A549 (cell line): ENCODE measurements around the gene PRPF31. TPM values are rescaled to one million over a fixed set of nuclear protein-coding genes. Genes with fewer than 3 reads are reported as not detected.

Experiments used
- ATAC-seq, 2 experiments: fragments of 200-7000 bp in 1 of 2; fragments of >200 bp in 1 of 2; cut with Nextera tagmentation in 1 of 2; cut with Tn5 transposase in 1 of 2; 3 replicates each; pipeline versions ENCODE4 v1.8.0 to v1.9.1; 2018 to 2020; ENCODE audit warnings: mild to moderate bottlenecking in 1 of 2, moderate library complexity in 1 of 2
- CTCF ChIA-PET: fragments of 300-600 bp; sonication (Branson Sonifier 250); formaldehyde crosslinking; extraction: SDS; loops from one replicate; lab custom pipeline; 2021; ENCODE audit warnings: antibody characterized with exemption, inconsistent platforms; lab: Yijun Ruan, JAX
- POLR2A ChIA-PET: fragments of 350-600 bp; formaldehyde crosslinking; extraction: SDS; loops from one replicate; lab custom pipeline; 2021; ENCODE audit warnings: antibody characterized with exemption, inconsistent platforms; lab: Yijun Ruan, JAX
- DNase-seq, 2 experiments: peaks; one replicate each; pipeline versions ENCODE4 v3.0.0 to v3.0.0-alpha.2; 2011 to 2016; ENCODE audit warnings: low read depth in 1 of 2, low spot score in 1 of 2
- FAIRE-seq: peaks from 2 replicates; lab custom pipeline; 2011; peaks lifted over from hg19 to GRCh38; lab: Jason Lieb, UNC
- H3K27ac ChIP-seq, 2 experiments: fragments of >200 bp; sonication (Bioruptor Twin); formaldehyde crosslinking; 3 replicates each; pipeline ENCODE4 v1.5.1; 2016 to 2017
- H3K4me1 ChIP-seq: fragments of >200 bp; sonication (Bioruptor Twin); formaldehyde crosslinking; 3 replicates; pipeline ENCODE4 v1.6.1; 2016
- H3K4me2 ChIP-seq: fragments of >200 bp; sonication (Bioruptor Twin); formaldehyde crosslinking; 3 replicates; pipeline ENCODE4 v1.6.1; 2016
- H3K4me3 ChIP-seq: fragments of >200 bp; sonication (Bioruptor Twin); formaldehyde crosslinking; 3 replicates; pipeline ENCODE4 v1.5.1; 2016
- H3K9me3 ChIP-seq: fragments of >200 bp; sonication (Bioruptor Twin); formaldehyde crosslinking; 3 replicates; pipeline ENCODE4 v1.6.1; 2016
- BHLHE40 ChIP-seq: IDR thresholded peaks from 2 replicates; pipeline ENCODE4 v1.6.1; 2012; ENCODE audit warnings: low read depth, low read length, inconsistent platforms
- CEBPB ChIP-seq, 2 experiments: fragments of >200 bp in 1 of 2; sonication (Bioruptor Twin) in 1 of 2; formaldehyde crosslinking in 1 of 2; IDR thresholded peaks; 2 replicates each; pipeline ENCODE4 v1.6.1; 2012 to 2016
- CHD2 ChIP-seq: fragments of 150-350 bp; IDR thresholded peaks from 2 replicates; pipeline ENCODE4 v1.6.1; 2014; ENCODE audit warnings: low read length; ENCODE audit not compliant: partially characterized antibody
- EP300 ChIP-seq, 2 experiments: fragments of >200 bp; sonication (Bioruptor Twin); formaldehyde crosslinking; IDR thresholded peaks; 2 replicates in 1 of 2; 3 replicates in 1 of 2; pipeline ENCODE4 v1.6.1; 2016 to 2017
- HDAC2 ChIP-seq: fragments of 200-600 bp; sonication (generic); IDR thresholded peaks from 2 replicates; pipeline ENCODE4 v1.6.1; 2016
- HEYL ChIP-seq: fragments of 250-450 bp; sonication (Bioruptor Pico); IDR thresholded peaks from 2 replicates; pipeline ENCODE4 v1.8.0; 2021; ENCODE audit warnings: mild to moderate bottlenecking, moderate library complexity
- HOXB13 ChIP-seq: fragments of 250-450 bp; sonication (Bioruptor Pico); IDR thresholded peaks from 2 replicates; pipeline ENCODE4 v1.5.0; 2020; ENCODE audit warnings: low read depth, mild to moderate bottlenecking, moderate library complexity
- HOXB5 ChIP-seq: fragments of 250-450 bp; sonication (Bioruptor Pico); IDR thresholded peaks from 2 replicates; pipeline ENCODE4 v1.5.0; 2020; ENCODE audit warnings: mild to moderate bottlenecking, moderate library complexity
- KDM1A ChIP-seq: fragments of 200-600 bp; sonication (generic); IDR thresholded peaks from 2 replicates; pipeline ENCODE4 v1.6.1; 2016; ENCODE audit warnings: low read depth, mild to moderate bottlenecking
- KDM5A ChIP-seq: fragments of 200-600 bp; sonication (generic); IDR thresholded peaks from 2 replicates; pipeline ENCODE4 v1.6.1; 2016; ENCODE audit warnings: antibody characterized with exemption, mild to moderate bottlenecking
- MAFK ChIP-seq: fragments of 450-650 bp; IDR thresholded peaks from 2 replicates; pipeline ENCODE4 v1.6.1; 2014; ENCODE audit not compliant: partially characterized antibody
- MAZ ChIP-seq: fragments of 150-350 bp; IDR thresholded peaks from 2 replicates; pipeline ENCODE4 v1.6.1; 2014; ENCODE audit warnings: antibody characterized with exemption, low read depth, low read length, borderline replicate concordance
- MYC ChIP-seq: IDR thresholded peaks from 2 replicates; pipeline ENCODE4 v1.6.1; 2012; ENCODE audit warnings: mild to moderate bottlenecking, inconsistent platforms, low read length, improper control_type of control experiment, borderline replicate concordance
- NFE2L2 ChIP-seq: fragments of 150-350 bp; conservative IDR thresholded peaks from 2 replicates; pipeline ENCODE4 v1.6.1; 2014; ENCODE audit warnings: low read length
- PHF8 ChIP-seq: fragments of 200-600 bp; sonication (generic); IDR thresholded peaks from 2 replicates; pipeline ENCODE4 v1.6.1; 2016; ENCODE audit warnings: low read depth, mild to moderate bottlenecking, antibody characterized with exemption, moderate library complexity, borderline replicate concordance
- SMC3 ChIP-seq: fragments of >200 bp; sonication (Bioruptor Twin); formaldehyde crosslinking; IDR thresholded peaks from 3 replicates; pipeline ENCODE4 v1.6.1; 2018; ENCODE audit warnings: inconsistent platforms
- TP53 ChIP-seq: fragments of 250-450 bp; sonication (Bioruptor Pico); IDR thresholded peaks from 2 replicates; pipeline ENCODE4 v1.5.0; 2021; ENCODE audit warnings: mild to moderate bottlenecking, moderate library complexity
- ZC3H11A ChIP-seq: fragments of 450-650 bp; IDR thresholded peaks from 2 replicates; pipeline ENCODE4 v1.6.1; 2014; ENCODE audit warnings: antibody characterized with exemption, mild to moderate bottlenecking
- WGBS: methylation state at CpG from one replicate; pipeline ENCODE4 v1.1.6; 2017; ENCODE audit errors: missing lambda C conversion rate; 5-methylcytosine and 5-hydroxymethylcytosine counted together
- polyA plus RNA-seq, 4 experiments: library from polyadenylated mRNA; depleted of rRNA in 3 of 4; stranded (reverse); fragments of >200 nt; fragmentation: RNase III in 1 of 4; extraction: RNeasy Plus Mini Kit Qiagen cat#74134 plus additional on column Dnase treatment in 1 of 4; gene quantifications; 2 replicates in 3 of 4; 3 replicates in 1 of 4; pipeline ENCODE4 v1.2.3, GENCODE V29; 2011 to 2017
- TF ChIP-seq, protein P1 (sequence below): fragments of 250-450 bp; sonication (Bioruptor Pico); IDR thresholded peaks from 2 replicates; pipeline ENCODE4 v1.5.0; 2020; ENCODE audit warnings: low read depth, mild to moderate bottlenecking, moderate library complexity
- TF ChIP-seq, protein P2 (sequence below): IDR thresholded peaks from 2 replicates; pipeline ENCODE4 v1.6.1; 2012
- TF ChIP-seq, protein P3 (sequence below): fragments of >200 bp; sonication (Bioruptor Twin); formaldehyde crosslinking; IDR thresholded peaks from 2 replicates; pipeline ENCODE4 v1.6.1; 2016
- TF ChIP-seq, protein P4 (sequence below): IDR thresholded peaks from 2 replicates; pipeline ENCODE4 v1.6.1; 2012; ENCODE audit warnings: low read depth, borderline replicate concordance

Gene PRPF31
- polyA plus RNA-seq, 2 of the 4 experiments (the other 2 are of a cell fraction), result 69.8 to 169 TPM

DNA sequence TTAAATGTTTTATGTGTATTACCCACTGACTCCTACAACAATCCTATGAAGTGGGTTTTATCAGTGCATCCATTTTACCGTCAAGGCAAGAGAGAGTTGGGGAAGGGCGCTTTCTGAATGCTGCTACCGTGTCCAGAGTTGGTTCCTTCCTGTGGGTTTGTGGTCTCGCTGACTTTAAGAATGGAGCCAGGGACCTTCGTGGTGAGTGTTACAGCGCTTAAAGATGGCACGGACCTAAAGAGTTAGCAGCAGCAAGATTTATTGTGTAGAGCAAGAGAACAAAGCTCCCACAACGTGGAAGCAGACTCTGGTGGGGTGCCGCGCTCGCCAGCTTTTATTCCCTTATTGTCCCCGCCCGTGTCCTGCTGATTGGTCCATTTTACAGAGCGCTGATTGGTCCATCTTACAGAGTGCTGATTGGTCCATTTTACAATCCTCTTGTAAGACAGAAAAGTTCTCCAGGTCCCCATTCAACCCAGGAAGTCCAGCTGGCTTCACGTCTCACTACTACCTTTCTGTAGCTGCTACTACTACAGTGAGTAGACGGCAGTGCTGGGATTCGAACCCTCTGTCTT, 21.0 kb upstream of the PRPF31 start:
- 85% methylated on average over 17 of the region's 17 CpGs for WGBS
- H3K4me3 ChIP-seq, result no peak overlapping the region
- CTCF ChIA-PET, result interaction anchor here (0.9 to 4.3 kb wide), 8 partner anchors 11 to 302 kb away, joined by 3 to 25 read pairs (median 6); no protein-coding TSS in a partner anchor
- no peak overlapping the region for H3K4me2 ChIP-seq
- peaks cover 11% of the 10 kb centered on the region; the same call in 1 of the 3 replicates for H3K4me1 ChIP-seq
- TF ChIP-seq HOXB5 (CRISPR knock-in tag) (no peak), HDAC2 (no peak), TP53 (CRISPR knock-in tag) (no peak), CHD2 (no peak), KDM5A (no peak), MAFK (no peak), NFE2L2 (no peak), MYC (no peak), PHF8 (no peak), EP300 (IDR thresholded peaks at IDR 0.05) (no peak)
- TF ChIP-seq, protein P1, sequence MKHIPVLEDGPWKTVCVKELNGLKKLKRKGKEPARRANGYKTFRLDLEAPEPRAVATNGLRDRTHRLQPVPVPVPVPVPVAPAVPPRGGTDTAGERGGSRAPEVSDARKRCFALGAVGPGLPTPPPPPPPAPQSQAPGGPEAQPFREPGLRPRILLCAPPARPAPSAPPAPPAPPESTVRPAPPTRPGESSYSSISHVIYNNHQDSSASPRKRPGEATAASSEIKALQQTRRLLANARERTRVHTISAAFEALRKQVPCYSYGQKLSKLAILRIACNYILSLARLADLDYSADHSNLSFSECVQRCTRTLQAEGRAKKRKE (CRISPR knock-in tag), result no peak
- TF ChIP-seq, protein P2, sequence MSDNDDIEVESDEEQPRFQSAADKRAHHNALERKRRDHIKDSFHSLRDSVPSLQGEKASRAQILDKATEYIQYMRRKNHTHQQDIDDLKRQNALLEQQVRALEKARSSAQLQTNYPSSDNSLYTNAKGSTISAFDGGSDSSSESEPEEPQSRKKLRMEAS, result no peak
- TF ChIP-seq, all 56 proteins: peak for 0
- FAIRE-seq, result peak; percentile 56
- peaks cover 12% of the 10 kb centered on the region; the same call in 2 of the 3 replicates for H3K9me3 ChIP-seq
- DNase-seq, result no peak
- no peak for ATAC-seq
- POLR2A ChIA-PET, result no interaction called here
- no peak overlapping the region for H3K27ac ChIP-seq

DNA sequence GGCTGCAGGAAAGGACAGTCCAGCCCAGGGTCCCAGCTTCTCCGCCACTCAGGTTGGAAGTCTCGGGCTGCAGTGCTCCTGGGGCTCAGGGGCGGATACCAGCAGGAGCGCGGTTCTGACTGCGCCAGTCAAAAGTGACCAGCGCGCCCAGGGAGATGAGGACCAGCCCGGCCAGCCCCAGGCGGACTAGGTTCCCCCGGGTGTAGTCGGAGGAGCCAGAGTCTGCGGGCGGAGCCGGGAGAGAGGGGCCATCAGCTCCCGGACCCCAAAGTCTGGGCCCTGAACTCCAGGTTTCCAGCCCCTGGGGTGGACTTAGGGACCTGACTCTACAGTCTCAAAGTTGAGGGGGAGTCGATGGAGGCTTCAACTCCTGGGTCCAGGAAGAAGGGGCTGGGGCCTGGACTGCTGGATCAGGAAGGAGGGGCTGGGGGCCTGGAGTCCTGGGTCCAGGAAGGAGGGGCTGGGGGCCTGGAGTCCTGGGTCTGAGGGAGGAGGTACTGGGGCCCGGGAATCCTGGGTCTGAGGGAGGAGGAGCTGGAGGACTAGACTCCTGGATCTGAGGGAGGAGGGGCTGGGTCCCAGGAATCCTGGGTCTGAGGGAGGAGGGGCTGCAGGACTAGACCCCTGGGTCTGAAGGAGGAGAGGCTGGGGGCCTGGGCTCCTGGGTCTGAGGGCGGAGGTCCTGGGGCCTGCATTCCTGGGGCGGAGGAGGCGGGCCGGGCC, 20.3 kb upstream of the PRPF31 start:
- Histone ChIP-seq H3K4me2 (peak overlapping the region; percentile 83), H3K27ac (peak overlapping the region; percentile 40 to 78; a peak in 5 of 6 replicates), H3K4me3 (peak overlapping the region; percentile 33), H3K9me3 (peaks cover 12% of the 10 kb centered on the region; the same call in 2 of the 3 replicates), H3K4me1 (peaks cover 11% of the 10 kb centered on the region; the same call in 1 of the 3 replicates)
- ATAC-seq, result no peak
- ChIA-PET POLR2A (no interaction called here), CTCF (interaction anchor here (0.6 to 4.3 kb wide), 17 partner anchors 9 to 303 kb away, joined by 3 to 25 read pairs (median 5); no protein-coding TSS in a partner anchor)
- DNase-seq, result no peak
- no peak for FAIRE-seq
- 91% methylated on average over 22 of the region's 22 CpGs for WGBS
- TF ChIP-seq BHLHE40 (no peak), HEYL (CRISPR knock-in tag) (no peak), CEBPB (IDR thresholded peaks at IDR 0.05) (no peak), HOXB13 (no peak), KDM1A (no peak), ZC3H11A (no peak), HOXB5 (CRISPR knock-in tag) (no peak), SMC3 (no peak), MAZ (no peak)
- TF ChIP-seq, protein P3, sequence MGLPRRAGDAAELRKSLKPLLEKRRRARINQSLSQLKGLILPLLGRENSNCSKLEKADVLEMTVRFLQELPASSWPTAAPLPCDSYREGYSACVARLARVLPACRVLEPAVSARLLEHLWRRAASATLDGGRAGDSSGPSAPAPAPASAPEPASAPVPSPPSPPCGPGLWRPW, result no peak
- TF ChIP-seq, protein P4, sequence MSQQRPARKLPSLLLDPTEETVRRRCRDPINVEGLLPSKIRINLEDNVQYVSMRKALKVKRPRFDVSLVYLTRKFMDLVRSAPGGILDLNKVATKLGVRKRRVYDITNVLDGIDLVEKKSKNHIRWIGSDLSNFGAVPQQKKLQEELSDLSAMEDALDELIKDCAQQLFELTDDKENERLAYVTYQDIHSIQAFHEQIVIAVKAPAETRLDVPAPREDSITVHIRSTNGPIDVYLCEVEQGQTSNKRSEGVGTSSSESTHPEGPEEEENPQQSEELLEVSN, result no peak
